HG03521 (cell line): ENCODE measurements around the gene ALPL.

Source experiments
- ATAC-seq: cut with Tn5 transposase; IDR thresholded peaks from one replicate; pipeline ENCODE4 v1.9.1; 2021; ENCODE audit warnings: mild to moderate bottlenecking, moderate library complexity; ENCODE audit not compliant: unreplicated experiment

ALPL gene

DNA sequence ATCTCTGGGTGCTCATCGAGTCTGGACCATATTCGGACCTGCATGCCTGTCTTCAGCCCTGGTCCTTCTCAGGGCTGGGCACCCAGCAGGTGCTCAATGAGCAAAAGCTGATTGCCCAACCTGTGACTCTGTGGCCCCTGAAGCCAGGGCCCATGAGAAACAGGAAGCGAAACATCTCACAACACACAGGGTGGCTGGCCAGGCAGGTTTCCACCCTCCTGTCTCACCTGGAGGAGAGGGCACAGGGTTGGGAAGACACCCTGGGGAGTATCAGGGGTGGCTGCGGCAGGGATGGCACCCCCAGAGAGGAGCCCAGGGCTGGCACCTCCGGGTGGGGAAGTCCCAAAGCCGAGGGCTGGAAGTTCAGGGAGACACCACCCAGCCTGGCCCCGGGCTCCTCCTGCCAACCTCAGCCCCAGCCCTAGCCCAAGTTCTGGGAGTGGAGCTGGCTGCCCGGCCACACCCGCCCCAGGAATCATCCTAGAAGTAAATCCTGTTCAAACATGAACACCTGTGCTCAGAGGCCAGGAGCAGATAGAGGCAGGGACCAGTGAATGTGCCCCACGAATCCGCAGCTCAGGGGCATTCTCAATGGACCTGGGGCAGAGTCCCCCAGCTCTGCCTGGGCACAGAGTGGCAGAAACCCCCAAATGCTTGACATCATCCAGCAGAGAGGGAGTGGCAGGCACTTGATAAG lies 105.3 kb downstream of the ALPL start:
- no peak for ATAC-seq

DNA sequence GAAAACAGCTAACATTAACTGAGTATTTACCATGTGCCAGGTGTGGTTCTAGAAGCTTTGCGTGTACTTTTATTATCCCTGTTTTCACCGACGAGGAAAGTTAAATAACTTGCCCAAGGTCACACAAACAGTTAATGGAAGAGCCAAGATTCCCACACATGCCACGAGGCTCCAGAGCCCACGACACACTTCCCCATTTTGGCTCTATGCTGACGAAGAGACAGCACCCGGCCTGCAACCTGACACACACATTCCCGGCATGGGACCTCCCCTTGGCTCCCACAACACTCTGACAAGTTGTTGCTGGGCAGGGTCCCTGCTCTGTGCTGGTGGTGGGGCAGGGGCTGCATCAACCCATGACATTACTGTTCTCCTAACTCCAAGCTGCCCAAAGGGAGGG lies 107.1 kb downstream of the ALPL start:
- ATAC-seq = no peak

- no peak for ATAC-seq
Measured at GRCh38 chr1:21617126-21617738, 108.0 kb downstream of the ALPL start.

- no peak for ATAC-seq
Measured at GRCh38 chr1:21618059-21618458, 108.8 kb downstream of the ALPL start.

- ATAC-seq = no peak
Measured at GRCh38 chr1:21618561-21619374, 109.5 kb downstream of the ALPL start.

GRCh38 chr1:21619375-21619947 lies 110.2 kb downstream of the ALPL start:
- no peak for ATAC-seq

- ATAC-seq = no peak
Measured at GRCh38 chr1:21620011-21620410, 110.8 kb downstream of the ALPL start.

DNA sequence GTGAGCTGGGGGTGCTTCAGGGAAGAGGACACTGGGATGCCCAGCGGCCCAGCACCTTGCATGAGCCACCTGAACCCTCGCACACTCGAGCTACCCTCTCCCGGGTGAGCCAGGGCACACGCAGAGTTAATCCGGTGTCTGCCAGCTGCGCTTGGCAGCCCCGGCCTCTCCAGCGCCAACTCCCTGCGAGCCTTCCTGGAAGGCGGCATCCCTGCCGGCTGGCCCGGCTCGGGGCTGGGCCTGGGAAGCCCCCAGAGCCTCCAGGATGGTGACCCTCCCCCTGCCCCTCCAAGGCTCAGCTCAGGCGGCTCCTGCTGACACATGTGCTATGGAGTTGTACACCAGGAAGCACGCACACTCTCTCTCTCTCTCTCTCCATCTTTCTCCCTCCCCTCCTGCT lies 111.3 kb downstream of the ALPL start:
- ATAC-seq = no peak

DNA sequence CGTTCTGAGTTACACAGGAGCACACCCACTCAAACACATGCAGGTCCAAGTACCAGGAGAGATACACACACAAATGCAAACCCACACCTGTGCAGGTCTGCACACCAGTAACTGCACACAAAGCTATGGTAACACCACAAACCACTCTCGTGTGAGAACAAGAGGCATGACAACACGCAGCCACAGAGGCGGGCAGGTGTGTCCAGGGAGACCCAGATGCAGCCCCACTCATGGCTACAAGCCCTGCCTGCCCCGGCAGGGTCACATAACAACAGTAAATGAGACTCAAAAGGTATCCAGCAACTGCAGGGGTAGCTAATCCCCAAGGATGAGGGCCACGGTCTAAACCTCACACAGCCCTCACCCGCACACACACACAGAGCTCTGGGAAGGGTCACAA lies 111.8 kb downstream of the ALPL start:
- no peak for ATAC-seq

GRCh38 chr1:21621761-21622436 lies 112.7 kb downstream of the ALPL start:
- ATAC-seq = no peak

DNA sequence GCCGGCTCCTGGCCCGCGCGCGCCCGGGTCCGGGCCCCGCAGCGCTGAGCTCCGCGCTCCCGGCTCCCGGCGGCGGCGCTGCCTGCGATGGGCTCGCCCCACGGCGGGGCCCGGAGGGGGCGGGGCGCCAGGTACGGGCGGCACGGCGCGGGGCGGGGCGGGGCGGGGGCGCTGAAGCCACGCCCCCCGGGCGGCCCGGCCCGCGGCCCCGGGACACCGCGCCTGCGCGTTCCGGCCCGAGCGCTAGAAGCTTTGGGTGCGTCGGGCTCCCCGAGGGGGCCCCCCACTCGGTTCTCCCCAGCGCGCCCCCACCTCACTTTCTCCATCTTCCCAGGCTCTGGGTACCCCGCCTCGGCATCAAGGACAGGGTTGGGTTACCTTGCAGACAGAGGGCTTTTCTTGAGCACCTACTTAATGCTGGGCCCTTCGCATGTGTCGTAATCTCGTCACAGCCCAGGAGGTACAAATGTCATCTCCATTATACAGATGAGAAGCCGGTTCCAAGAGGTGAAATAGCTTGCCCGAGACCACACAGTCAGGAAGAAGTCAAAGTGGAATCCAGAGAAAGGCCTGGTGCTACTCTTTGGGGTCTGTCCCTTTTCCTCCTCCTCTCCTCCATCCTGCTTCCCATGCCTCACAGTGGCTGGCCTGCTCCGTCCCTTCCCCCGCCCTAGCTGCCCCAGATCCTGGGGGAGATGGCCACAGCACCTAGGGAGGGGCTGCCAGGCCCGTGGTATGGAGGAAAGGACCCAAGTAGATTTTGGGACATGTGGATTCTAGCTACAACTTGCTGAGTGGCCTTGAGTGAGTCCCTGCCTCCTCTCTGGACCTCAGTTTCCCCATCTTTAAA lies 113.5 kb downstream of the ALPL start:
- no peak for ATAC-seq

GRCh38 chr1:21623410-21623961 lies 114.3 kb downstream of the ALPL start:
- ATAC-seq = no peak

GRCh38 chr1:21624571-21625389 lies 115.6 kb downstream of the ALPL start:
- no peak for ATAC-seq

DNA sequence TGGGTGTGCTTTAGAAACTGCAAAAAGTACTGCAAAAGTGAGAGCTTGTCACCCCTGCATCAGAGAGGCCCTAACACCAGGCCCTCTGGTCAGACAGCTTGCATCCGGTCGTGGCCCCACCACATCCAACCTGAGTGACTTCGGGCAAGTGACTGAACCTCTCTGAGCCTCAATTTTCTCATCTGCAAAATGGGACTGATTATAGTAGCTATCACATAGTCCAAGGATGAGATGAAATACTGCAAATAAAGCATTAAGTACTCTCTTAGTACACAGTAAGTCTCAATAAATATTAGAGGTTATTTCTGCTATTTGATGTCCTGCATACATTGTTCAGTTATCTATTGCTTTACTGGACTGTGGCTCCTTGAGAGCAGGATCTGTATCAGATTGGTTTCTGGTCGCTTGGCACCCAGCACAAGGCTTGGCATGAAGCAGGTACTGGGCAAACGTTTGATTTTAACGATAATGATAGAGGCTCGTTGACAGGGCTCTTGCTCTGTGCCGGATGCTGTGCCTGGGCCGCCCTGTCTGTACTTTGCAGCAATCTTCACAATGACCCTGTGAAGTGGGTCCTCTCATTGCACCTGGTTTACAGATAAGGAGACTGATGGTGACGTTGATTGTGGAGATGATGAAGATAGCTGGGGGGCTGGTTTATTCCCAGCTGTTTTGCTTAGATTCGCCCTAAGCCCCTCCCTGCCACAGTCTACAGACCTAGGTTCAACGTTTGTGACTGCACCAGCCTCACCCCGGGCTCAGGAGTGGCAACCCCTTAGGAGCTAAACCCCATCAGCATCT lies 116.4 kb downstream of the ALPL start:
- no peak for ATAC-seq

GRCh38 chr1:21626921-21627339 lies 117.7 kb downstream of the ALPL start:
- no peak for ATAC-seq
